Choroid plexus epithelial cell (primary cell): Measurements from ENCODE around the gene NHERF2.

Source experiments
- DNase-seq: peaks from one replicate; pipeline ENCODE4 v3.0.0-alpha.2; 2010; ENCODE audit warnings: low read depth
- H3K4me3 ChIP-seq: 2 replicates; pipeline ENCODE4 v1.5.1; 2011; ENCODE audit warnings: low read depth, mild to moderate bottlenecking, control low read depth, low read length, moderate library complexity
- CTCF ChIP-seq: conservative IDR thresholded peaks from 2 replicates; pipeline ENCODE4 v1.5.1; 2011; ENCODE audit warnings: low read depth, mild to moderate bottlenecking, control low read depth, inconsistent platforms, low read length, moderate library complexity

Gene NHERF2

GRCh38 chr16:1998852-1999801, 27.6 kb upstream of the NHERF2 start:
- DNase-seq = no peak
- no peak for TF ChIP-seq CTCF
- no peak overlapping the region for H3K4me3 ChIP-seq

- TF ChIP-seq CTCF = no peak
- DNase-seq = no peak
- no peak overlapping the region for H3K4me3 ChIP-seq
Measured at GRCh38 chr16:1999866-2000514, 26.7 kb upstream of the NHERF2 start.

GRCh38 chr16:2001035-2001434, 25.7 kb upstream of the NHERF2 start:
- no peak for DNase-seq
- TF ChIP-seq CTCF = no peak
- H3K4me3 ChIP-seq = no peak overlapping the region

- no peak for DNase-seq
- no peak overlapping the region for H3K4me3 ChIP-seq
- TF ChIP-seq CTCF = no peak
Measured at GRCh38 chr16:2001456-2002355, 25.0 kb upstream of the NHERF2 start.

GRCh38 chr16:2002406-2003230, 24.1 kb upstream of the NHERF2 start:
- no peak for DNase-seq
- no peak for TF ChIP-seq CTCF
- H3K4me3 ChIP-seq = no peak overlapping the region

- TF ChIP-seq CTCF = no peak
- H3K4me3 ChIP-seq = no peak overlapping the region
- DNase-seq = no peak
Measured at GRCh38 chr16:2003231-2003826, 23.4 kb upstream of the NHERF2 start.
